ENCODE data around the gene CFAP90. TPM values are rescaled to one million over a fixed set of nuclear protein-coding genes. Genes with fewer than 3 reads are reported as not detected.

Gene CFAP90
- total RNA-seq, 1 experiment from 2014 or later: not detected

GRCh38 chr5:7848296-7848695, 2.6 kb downstream of the CFAP90 start:
- H3K9me2 ChIP-seq (ENCODE audit: insufficient read depth): no peaks in the 10 kb centered on the region; the same call in 1 of the 2 replicates
- POLR2A ChIA-PET (ENCODE audit: unreplicated experiment): no interaction called here
- no peaks in the 10 kb centered on the region for H3K36me3 ChIP-seq (ENCODE audit: low read depth)
- no peaks in the 10 kb centered on the region; the same call in 1 of the 2 replicates for H3K9me3 ChIP-seq (ENCODE audit: insufficient read depth, low read depth)
- CTCF ChIA-PET: no interaction called here
- H3K79me2 ChIP-seq (ENCODE audit: low read depth): no peaks in the 10 kb centered on the region
- H2AFZ ChIP-seq: no peak overlapping the region
- no TSS peak for BruUV-seq (replicated peaks)
- H3K4me1 ChIP-seq (replicated peaks; ENCODE audit: insufficient read depth): no peaks in the 10 kb centered on the region
- no peak for TF ChIP-seq EZH2 (IDR thresholded peaks at IDR 0.05; ENCODE audit: low read depth)
- TF ChIP-seq, protein P1, sequence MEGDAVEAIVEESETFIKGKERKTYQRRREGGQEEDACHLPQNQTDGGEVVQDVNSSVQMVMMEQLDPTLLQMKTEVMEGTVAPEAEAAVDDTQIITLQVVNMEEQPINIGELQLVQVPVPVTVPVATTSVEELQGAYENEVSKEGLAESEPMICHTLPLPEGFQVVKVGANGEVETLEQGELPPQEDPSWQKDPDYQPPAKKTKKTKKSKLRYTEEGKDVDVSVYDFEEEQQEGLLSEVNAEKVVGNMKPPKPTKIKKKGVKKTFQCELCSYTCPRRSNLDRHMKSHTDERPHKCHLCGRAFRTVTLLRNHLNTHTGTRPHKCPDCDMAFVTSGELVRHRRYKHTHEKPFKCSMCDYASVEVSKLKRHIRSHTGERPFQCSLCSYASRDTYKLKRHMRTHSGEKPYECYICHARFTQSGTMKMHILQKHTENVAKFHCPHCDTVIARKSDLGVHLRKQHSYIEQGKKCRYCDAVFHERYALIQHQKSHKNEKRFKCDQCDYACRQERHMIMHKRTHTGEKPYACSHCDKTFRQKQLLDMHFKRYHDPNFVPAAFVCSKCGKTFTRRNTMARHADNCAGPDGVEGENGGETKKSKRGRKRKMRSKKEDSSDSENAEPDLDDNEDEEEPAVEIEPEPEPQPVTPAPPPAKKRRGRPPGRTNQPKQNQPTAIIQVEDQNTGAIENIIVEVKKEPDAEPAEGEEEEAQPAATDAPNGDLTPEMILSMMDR (conservative IDR thresholded peaks at IDR 0.05): no peak
- H3K4me2 ChIP-seq: no peak overlapping the region
- no peak overlapping the region for H3K4me3 ChIP-seq
- H3F3A ChIP-seq (ENCODE audit: insufficient read depth, low read depth): no peaks in the 10 kb centered on the region
- no peaks in the 10 kb centered on the region for H4K20me1 ChIP-seq (ENCODE audit: insufficient read depth)
- peaks cover 71% of the 10 kb centered on the region for H3K27me3 ChIP-seq (ENCODE audit: insufficient read depth, low read depth)
- intact Hi-C loops (cut with micrococcal nuclease; ENCODE audit: unreplicated experiment): no loop called here
- no peak for DNase-seq
- H3K27ac ChIP-seq: no peak overlapping the region

- Histone ChIP-seq H3K4me1 (replicated peaks; ENCODE audit: insufficient read depth) (no peaks in the 10 kb centered on the region), H3K9me2 (ENCODE audit: insufficient read depth) (no peaks in the 10 kb centered on the region), H4K20me1 (ENCODE audit: insufficient read depth) (no peaks in the 10 kb centered on the region), H2AFZ (no peak overlapping the region), H3K79me2 (ENCODE audit: low read depth) (no peaks in the 10 kb centered on the region), H3K4me3 (no peak overlapping the region), H3K27me3 (ENCODE audit: insufficient read depth, low read depth) (peaks cover 79% of the 10 kb centered on the region), H3K36me3 (ENCODE audit: low read depth) (no peaks in the 10 kb centered on the region), H3K27ac (no peak overlapping the region), H3K9me3 (ENCODE audit: insufficient read depth, low read depth) (no peaks in the 10 kb centered on the region; the same call in 1 of the 2 replicates), H3F3A (ENCODE audit: insufficient read depth, low read depth) (no peaks in the 10 kb centered on the region), H3K4me2 (no peak overlapping the region)
- intact Hi-C loops (cut with micrococcal nuclease; ENCODE audit: unreplicated experiment): no loop called here
- TF ChIP-seq, protein P1 (conservative IDR thresholded peaks at IDR 0.05): no peak
- no peak for TF ChIP-seq EZH2 (IDR thresholded peaks at IDR 0.05; ENCODE audit: low read depth)
- no peak for DNase-seq
- CTCF ChIA-PET: no interaction called here
- POLR2A ChIA-PET (ENCODE audit: unreplicated experiment): no interaction called here
- no TSS peak for BruUV-seq (replicated peaks)
Observed at GRCh38 chr5:7846327-7846726, 4.6 kb downstream of the CFAP90 start.

- Histone ChIP-seq H2AFZ (no peak overlapping the region), H3K4me3 (no peak overlapping the region), H3F3A (ENCODE audit: insufficient read depth, low read depth) (no peaks in the 10 kb centered on the region), H3K27ac (no peak overlapping the region), H3K4me1 (replicated peaks; ENCODE audit: insufficient read depth) (no peaks in the 10 kb centered on the region), H3K9me3 (ENCODE audit: insufficient read depth, low read depth) (no peaks in the 10 kb centered on the region; the same call in 1 of the 2 replicates), H3K9me2 (ENCODE audit: insufficient read depth) (no peaks in the 10 kb centered on the region), H4K20me1 (ENCODE audit: insufficient read depth) (no peaks in the 10 kb centered on the region), H3K79me2 (ENCODE audit: low read depth) (no peaks in the 10 kb centered on the region), H3K36me3 (ENCODE audit: low read depth) (no peaks in the 10 kb centered on the region), H3K27me3 (ENCODE audit: insufficient read depth, low read depth) (peaks cover 85% of the 10 kb centered on the region), H3K4me2 (no peak overlapping the region)
- no peak for DNase-seq
- ChIA-PET POLR2A (ENCODE audit: unreplicated experiment) (no interaction called here), CTCF (no interaction called here)
- BruUV-seq (replicated peaks): no TSS peak
- TF ChIP-seq EZH2 (IDR thresholded peaks at IDR 0.05; ENCODE audit: low read depth): no peak
- TF ChIP-seq, protein P1 (conservative IDR thresholded peaks at IDR 0.05): no peak
- intact Hi-C loops (cut with micrococcal nuclease; ENCODE audit: unreplicated experiment): no loop called here
Observed at GRCh38 chr5:7845557-7845956, 5.4 kb downstream of the CFAP90 start.
